ENCODE results near the gene EEF1A2.

EEF1A2 gene

DNA sequence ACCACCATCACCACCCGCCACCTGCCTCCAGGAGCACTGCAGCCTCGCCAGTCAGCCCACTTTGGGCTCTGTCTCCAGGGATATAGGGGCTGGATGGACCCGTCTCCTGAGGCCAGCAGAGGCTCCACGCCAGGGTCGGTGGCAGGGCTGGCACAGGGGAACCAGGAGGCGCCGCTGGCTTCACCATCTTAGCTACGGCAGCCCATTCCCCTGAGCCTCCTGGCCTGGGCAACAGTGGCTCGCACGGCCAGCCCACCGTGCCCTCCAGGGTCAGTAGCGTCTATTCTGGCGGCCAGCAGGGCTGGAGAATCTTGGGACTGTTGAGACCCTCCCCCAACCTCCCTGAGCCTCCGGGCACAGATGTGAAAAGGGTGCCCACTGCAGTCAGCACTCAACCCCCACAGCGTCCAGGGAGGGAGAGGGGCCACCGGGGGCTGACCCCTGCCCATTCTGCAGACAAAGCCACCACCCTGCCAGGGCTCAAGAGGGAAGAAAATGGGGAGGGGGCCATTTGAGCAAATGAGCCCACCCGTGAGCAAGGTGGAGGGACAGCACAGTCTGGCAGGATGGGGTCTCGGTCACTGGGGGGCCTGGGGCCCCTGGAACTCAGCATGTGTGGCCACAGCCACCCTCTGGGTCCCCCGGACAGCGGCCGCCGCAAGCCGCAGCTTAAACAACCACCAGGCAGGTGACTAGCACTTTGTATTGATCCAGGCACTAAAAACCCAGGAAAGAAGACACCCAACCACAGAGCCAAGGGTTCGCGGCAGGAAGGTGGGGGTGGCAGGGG, 55.1 kb downstream of the EEF1A2 start:
- TF ChIP-seq ZFX (IDR thresholded peaks at IDR 0.05; ENCODE audit: borderline replicate concordance): no peak
- TF ChIP-seq, protein P1, sequence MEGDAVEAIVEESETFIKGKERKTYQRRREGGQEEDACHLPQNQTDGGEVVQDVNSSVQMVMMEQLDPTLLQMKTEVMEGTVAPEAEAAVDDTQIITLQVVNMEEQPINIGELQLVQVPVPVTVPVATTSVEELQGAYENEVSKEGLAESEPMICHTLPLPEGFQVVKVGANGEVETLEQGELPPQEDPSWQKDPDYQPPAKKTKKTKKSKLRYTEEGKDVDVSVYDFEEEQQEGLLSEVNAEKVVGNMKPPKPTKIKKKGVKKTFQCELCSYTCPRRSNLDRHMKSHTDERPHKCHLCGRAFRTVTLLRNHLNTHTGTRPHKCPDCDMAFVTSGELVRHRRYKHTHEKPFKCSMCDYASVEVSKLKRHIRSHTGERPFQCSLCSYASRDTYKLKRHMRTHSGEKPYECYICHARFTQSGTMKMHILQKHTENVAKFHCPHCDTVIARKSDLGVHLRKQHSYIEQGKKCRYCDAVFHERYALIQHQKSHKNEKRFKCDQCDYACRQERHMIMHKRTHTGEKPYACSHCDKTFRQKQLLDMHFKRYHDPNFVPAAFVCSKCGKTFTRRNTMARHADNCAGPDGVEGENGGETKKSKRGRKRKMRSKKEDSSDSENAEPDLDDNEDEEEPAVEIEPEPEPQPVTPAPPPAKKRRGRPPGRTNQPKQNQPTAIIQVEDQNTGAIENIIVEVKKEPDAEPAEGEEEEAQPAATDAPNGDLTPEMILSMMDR (IDR thresholded peaks at IDR 0.05): no peak
- no peak overlapping the region for H3K27ac ChIP-seq

- H3K27ac ChIP-seq: no peak overlapping the region
- TF ChIP-seq, protein P1 (IDR thresholded peaks at IDR 0.05): peak; percentile 64
- TF ChIP-seq ZFX (IDR thresholded peaks at IDR 0.05; ENCODE audit: borderline replicate concordance): no peak
Measured at GRCh38 chr20:63442100-63442493, 56.8 kb downstream of the EEF1A2 start.

DNA sequence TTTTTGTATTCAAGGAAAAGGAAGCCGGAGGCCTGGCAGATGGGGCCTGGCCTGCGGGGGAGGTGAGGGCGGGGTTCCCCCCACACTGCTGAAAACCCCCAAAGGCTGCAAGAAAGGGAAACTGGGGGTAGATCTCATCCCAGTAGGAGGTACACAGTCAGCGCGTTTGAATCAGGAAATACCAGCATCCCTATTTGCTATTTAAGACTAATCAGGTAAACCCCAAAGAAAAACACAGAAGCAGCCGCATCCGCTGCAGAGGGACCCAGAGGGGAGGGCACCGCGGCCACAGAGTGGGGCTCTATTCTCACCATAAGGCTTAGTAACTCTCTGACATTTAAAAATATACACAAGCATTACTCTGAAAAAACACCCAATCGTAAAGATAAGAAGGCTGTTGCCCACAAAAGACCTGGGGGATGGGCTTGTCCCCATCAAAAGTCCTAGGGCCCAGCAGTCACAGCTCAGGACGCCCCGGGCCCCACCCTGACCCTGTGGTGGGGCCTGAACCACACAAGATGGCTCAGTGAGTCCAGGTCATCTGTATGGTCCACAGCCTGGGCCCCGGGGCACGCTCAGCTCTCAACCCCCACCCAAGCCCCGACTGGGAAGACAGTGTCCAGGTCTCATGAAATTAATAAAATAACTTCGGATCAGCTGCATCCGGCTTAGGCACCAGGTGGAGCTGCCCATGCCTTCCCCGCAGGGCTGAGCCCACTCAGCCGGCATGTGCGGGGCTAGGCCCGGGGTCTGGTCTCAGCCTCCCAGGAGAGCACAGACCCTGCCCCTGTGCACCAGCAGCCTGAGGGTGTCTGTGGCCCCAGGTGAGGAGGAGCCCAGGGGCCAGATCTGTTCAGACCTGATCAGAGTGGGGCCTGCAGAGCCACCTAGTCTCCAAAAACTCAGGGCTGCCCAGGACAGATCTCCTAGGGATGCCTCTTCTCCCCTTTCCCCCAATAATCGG, 57.5 kb downstream of the EEF1A2 start:
- no peak overlapping the region for H3K27ac ChIP-seq
- no peak for TF ChIP-seq ZFX (IDR thresholded peaks at IDR 0.05; ENCODE audit: borderline replicate concordance)
- TF ChIP-seq, protein P1 (IDR thresholded peaks at IDR 0.05): no peak

DNA sequence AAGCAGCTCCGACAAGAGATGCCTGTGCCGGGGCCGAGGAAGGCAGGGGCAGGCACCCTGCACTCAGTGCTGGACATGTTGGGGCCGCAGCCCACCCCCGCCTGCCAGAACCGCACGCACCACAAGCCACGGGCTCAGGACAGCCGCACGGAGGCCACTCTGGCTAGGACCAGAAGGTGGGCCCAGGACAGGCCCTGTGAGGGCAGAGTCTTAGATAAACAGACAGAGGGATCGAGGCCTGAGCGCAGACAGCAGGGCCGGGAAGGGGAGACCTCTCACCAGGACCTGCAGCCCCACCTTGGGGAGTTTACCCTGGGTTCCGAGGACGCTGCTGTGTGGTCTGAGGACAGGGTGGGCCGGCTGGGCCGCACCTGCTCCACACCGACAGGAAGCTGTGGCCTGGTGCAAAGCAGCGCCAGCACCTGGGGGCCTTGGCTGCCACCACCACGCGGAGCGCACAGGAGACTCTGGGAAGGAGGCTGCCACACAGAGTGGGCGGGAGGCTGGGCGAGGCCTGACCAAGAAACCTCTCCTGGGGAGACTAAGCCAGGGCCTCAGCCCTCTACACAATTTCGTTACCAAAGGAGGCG, 58.4 kb downstream of the EEF1A2 start:
- no peak overlapping the region for H3K27ac ChIP-seq
- TF ChIP-seq, protein P1 (IDR thresholded peaks at IDR 0.05): no peak
- no peak for TF ChIP-seq ZFX (IDR thresholded peaks at IDR 0.05; ENCODE audit: borderline replicate concordance)

GRCh38 chr20:63439866-63440265, 59.0 kb downstream of the EEF1A2 start:
- no peak overlapping the region for H3K27ac ChIP-seq
- TF ChIP-seq, protein P1 (IDR thresholded peaks at IDR 0.05): no peak
- no peak for TF ChIP-seq ZFX (IDR thresholded peaks at IDR 0.05; ENCODE audit: borderline replicate concordance)

DNA sequence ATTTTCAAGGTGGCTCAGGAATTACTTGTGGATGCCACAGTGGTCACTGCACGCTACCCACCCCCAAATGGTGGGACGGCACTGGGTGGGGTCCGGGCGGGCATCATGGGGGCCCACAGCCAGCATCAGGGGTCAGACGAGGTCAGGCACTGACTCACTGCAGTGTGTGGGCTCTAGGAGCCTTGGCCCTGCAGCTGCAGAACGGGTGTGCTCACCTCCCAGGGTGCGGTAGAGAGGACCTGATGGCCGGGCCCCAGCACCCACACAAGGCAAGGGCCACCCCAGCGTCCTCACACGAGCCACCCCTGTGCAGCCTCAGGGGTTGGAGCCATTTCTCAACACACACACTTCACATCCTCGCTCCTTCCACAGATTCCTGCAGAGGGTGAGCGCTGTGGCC, 60.8 kb downstream of the EEF1A2 start:
- TF ChIP-seq, protein P1 (IDR thresholded peaks at IDR 0.05): no peak
- TF ChIP-seq ZFX (IDR thresholded peaks at IDR 0.05; ENCODE audit: borderline replicate concordance): no peak
- no peak overlapping the region for H3K27ac ChIP-seq

Measured in 22Rv1 (cell line).